DOHH2 (cell line): ENCODE measurements around the gene SLC2A10.

Experiments used
- CTCF ChIP-seq: fragments of 200-600 bp; sonication (generic); IDR thresholded peaks from one replicate; pipeline ENCODE4 v1.5.1; 2014; ENCODE audit warnings: antibody characterized with exemption, mild to moderate bottlenecking, low read depth, low read length; ENCODE audit not compliant: poor library complexity, severe bottlenecking
- EZH2phosphoT487 ChIP-seq: fragments of 200-600 bp; sonication (generic); IDR thresholded peaks from 2 replicates; pipeline ENCODE4 v1.6.1; 2017; ENCODE audit warnings: borderline replicate concordance, mild to moderate bottlenecking, antibody characterized with exemption, low read length, moderate library complexity, mixed read lengths

GRCh38 chr20:46689082-46689753 is 20.2 kb upstream of the SLC2A10 start, which contains the start of gene TP53RK:
- TF ChIP-seq CTCF (no peak), EZH2phosphoT487 (no peak)
